GM18951 (cell line): Measurements from ENCODE around the gene MAF.

ENCODE experiments used
- POLR2A ChIP-seq: IDR thresholded peaks from 4 replicates; pipeline ENCODE4 v1.6.1; 2011; ENCODE audit warnings: mild to moderate bottlenecking; ENCODE audit not compliant: insufficient read length, insufficient read depth; ENCODE audit errors: extremely low read depth
- in situ Hi-C: fragments of 300-500 bp; cut with MboI; formaldehyde crosslinking; loops from one replicate; pipeline ENCODE4 v1.12.0; 2022; ENCODE audit warnings: low sequenced_read_pairs, mixed read lengths, inconsistent platforms; ENCODE audit not compliant: unreplicated experiment

The MAF gene

GRCh38 chr16:79628501-79628975, 28.0 kb upstream of the MAF start:
- in situ Hi-C loops = no loop called here
- TF ChIP-seq POLR2A = no peak

- TF ChIP-seq POLR2A = no peak
- in situ Hi-C loops = no loop called here
Measured at GRCh38 chr16:79627092-79627491, 26.6 kb upstream of the MAF start.

GRCh38 chr16:79625738-79626137, 25.2 kb upstream of the MAF start:
- in situ Hi-C loops = no loop called here
- TF ChIP-seq POLR2A = no peak

GRCh38 chr16:79623824-79624223, 23.3 kb upstream of the MAF start:
- in situ Hi-C loops = no loop called here
- TF ChIP-seq POLR2A = no peak

GRCh38 chr16:79623062-79623461, 22.5 kb upstream of the MAF start:
- in situ Hi-C loops = no loop called here
- no peak for TF ChIP-seq POLR2A

- in situ Hi-C loops = no loop called here
- no peak for TF ChIP-seq POLR2A
Measured at GRCh38 chr16:79621027-79621426, 20.5 kb upstream of the MAF start.

GRCh38 chr16:79618692-79619050, 18.1 kb upstream of the MAF start:
- in situ Hi-C loops = no loop called here

GRCh38 chr16:79618041-79618691, 17.6 kb upstream of the MAF start:
- TF ChIP-seq POLR2A = no peak
- in situ Hi-C loops = no loop called here

More at GRCh38 chr16:79618692-79619050, 18.1 kb upstream of the MAF start:
- TF ChIP-seq POLR2A = no peak

- no peak for TF ChIP-seq POLR2A
- in situ Hi-C loops = no loop called here
Measured at GRCh38 chr16:79613009-79613408, 12.5 kb upstream of the MAF start.

- no peak for TF ChIP-seq POLR2A
- in situ Hi-C loops = no loop called here
Measured at GRCh38 chr16:79612207-79612606, 11.7 kb upstream of the MAF start.

- no peak for TF ChIP-seq POLR2A
- in situ Hi-C loops = no loop called here
Measured at GRCh38 chr16:79610771-79611170, 10.2 kb upstream of the MAF start.

- in situ Hi-C loops = no loop called here
Measured at GRCh38 chr16:79609861-79610260, 9.3 kb upstream of the MAF start.

GRCh38 chr16:79608976-79609375, 8.4 kb upstream of the MAF start:
- TF ChIP-seq POLR2A = no peak
- in situ Hi-C loops = no loop called here

More at GRCh38 chr16:79609861-79610260, 9.3 kb upstream of the MAF start:
- no peak for TF ChIP-seq POLR2A

- in situ Hi-C loops = no loop called here
- TF ChIP-seq POLR2A = no peak
Measured at GRCh38 chr16:79607587-79607986, 7.0 kb upstream of the MAF start.

GRCh38 chr16:79605999-79606398, 5.5 kb upstream of the MAF start:
- in situ Hi-C loops = no loop called here
- TF ChIP-seq POLR2A = no peak
